ENCODE measurements around the gene LPP. TPM values are rescaled to one million over a fixed set of nuclear protein-coding genes. Genes with fewer than 3 reads are reported as not detected.

The LPP gene
- total and polyA plus RNA-seq, 4 donors = 7.2 to 50.3 (median 26.4) TPM

- H3K27me3 ChIP-seq (ENCODE audit: control insufficient read depth, insufficient read depth, low read length) = no peaks in the 10 kb centered on the region
- WGBS (ENCODE audit: insufficient coverage) = 93% methylated on average over 4 of the region's 5 CpGs
Measured at GRCh38 chr3:188908002-188908850, 754.3 kb downstream of the LPP start.

DNA sequence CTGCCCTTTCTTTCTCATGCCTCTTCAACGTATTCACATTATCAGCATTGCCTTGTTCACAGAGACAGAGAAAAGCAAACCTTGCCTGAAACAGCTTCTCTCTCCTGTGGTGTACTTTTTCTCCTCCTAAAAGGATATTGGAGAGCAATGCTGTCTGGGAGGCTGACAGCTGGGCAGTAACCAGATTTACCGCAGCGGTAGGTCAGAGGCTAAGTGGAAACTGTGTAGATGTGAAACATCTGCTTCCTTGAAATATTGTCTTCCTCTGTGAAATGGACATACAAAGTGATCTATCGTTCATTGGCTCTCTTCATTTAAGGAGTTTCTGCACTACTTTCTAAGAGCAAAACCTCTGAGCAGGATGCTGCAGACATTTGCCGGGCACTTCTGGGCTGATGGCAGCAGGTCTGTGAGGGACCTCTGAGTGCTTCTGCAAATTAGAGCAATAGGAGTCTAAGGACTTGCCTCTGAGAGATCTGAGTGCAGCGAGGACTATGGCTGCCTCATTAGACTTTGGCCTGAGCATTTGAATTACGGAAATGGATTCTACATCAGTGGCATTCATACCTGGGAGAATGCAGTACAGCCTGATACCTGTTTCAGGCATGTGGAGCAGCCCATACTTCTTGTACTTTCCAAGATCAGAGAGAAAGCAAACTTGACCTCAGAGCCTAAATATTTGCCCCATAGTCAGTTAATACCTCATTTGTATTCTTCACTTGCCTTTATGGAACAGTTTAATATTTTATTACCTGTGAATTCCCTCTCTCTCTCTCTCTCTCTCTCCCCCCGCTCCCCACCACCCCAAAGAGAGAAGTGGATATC is 757.3 kb downstream of the LPP start:
- H3K9me3 ChIP-seq (ENCODE audit: control insufficient read depth, insufficient read depth, low read length) = no peaks in the 10 kb centered on the region
- peak in 2 of 6 donors; percentile 51 to 52 for DNase-seq (ENCODE audit: low read depth in 4 of 6, low spot score in 6 of 6)
- 81% methylated on average over 4 of the region's 8 CpGs for WGBS (ENCODE audit: insufficient coverage)
- no peak overlapping the region for H3K27ac ChIP-seq (ENCODE audit: low read depth, low read length)
- H3K27me3 ChIP-seq (ENCODE audit: control insufficient read depth, insufficient read depth, low read length) = no peaks in the 10 kb centered on the region
- H3K36me3 ChIP-seq (ENCODE audit: control insufficient read depth, insufficient read depth, low read length) = no peaks in the 10 kb centered on the region
- H3K4me1 ChIP-seq (ENCODE audit: control insufficient read depth, insufficient read depth, low read length) = peaks cover 11% of the 10 kb centered on the region
- no peak overlapping the region for H3K4me3 ChIP-seq (ENCODE audit: low read depth, low read length)

More at GRCh38 chr3:188908002-188908850, 754.3 kb downstream of the LPP start:
- DNase-seq (ENCODE audit: low read depth in 4 of 6, low spot score in 6 of 6) = no peak
- Histone ChIP-seq H3K36me3 (ENCODE audit: control insufficient read depth, insufficient read depth, low read length) (no peaks in the 10 kb centered on the region), H3K27ac (ENCODE audit: low read depth, low read length) (no peak overlapping the region), H3K4me3 (ENCODE audit: low read depth, low read length) (no peak overlapping the region), H3K9me3 (ENCODE audit: control insufficient read depth, insufficient read depth, low read length) (no peaks in the 10 kb centered on the region), H3K4me1 (ENCODE audit: control insufficient read depth, insufficient read depth, low read length) (peaks cover 15% of the 10 kb centered on the region)

GRCh38 chr3:188913084-188913483 is 759.1 kb downstream of the LPP start:
- Histone ChIP-seq H3K27me3 (ENCODE audit: control insufficient read depth, insufficient read depth, low read length) (peaks cover 2% of the 10 kb centered on the region), H3K4me3 (ENCODE audit: low read depth, low read length) (no peak overlapping the region), H3K9me3 (ENCODE audit: control insufficient read depth, insufficient read depth, low read length) (no peaks in the 10 kb centered on the region), H3K27ac (ENCODE audit: low read depth, low read length) (no peak overlapping the region), H3K36me3 (ENCODE audit: control insufficient read depth, insufficient read depth, low read length) (no peaks in the 10 kb centered on the region), H3K4me1 (ENCODE audit: control insufficient read depth, insufficient read depth, low read length) (peaks cover 6% of the 10 kb centered on the region)
- DNase-seq (ENCODE audit: low read depth in 4 of 6, low spot score in 6 of 6) = no peak
- 100% methylated on average over 1 of the region's 2 CpGs for WGBS (ENCODE audit: insufficient coverage)

- H3K27ac ChIP-seq (ENCODE audit: low read depth, low read length) = no peak overlapping the region
- no peak for DNase-seq (ENCODE audit: low read depth in 4 of 6, low spot score in 6 of 6)
- peaks cover 2% of the 10 kb centered on the region for H3K27me3 ChIP-seq (ENCODE audit: control insufficient read depth, insufficient read depth, low read length)
- H3K4me3 ChIP-seq (ENCODE audit: low read depth, low read length) = no peak overlapping the region
- no peaks in the 10 kb centered on the region for H3K9me3 ChIP-seq (ENCODE audit: control insufficient read depth, insufficient read depth, low read length)
- no CpG with 5 or more reads among the region's 2 CpGs for WGBS (ENCODE audit: insufficient coverage)
- peaks cover 6% of the 10 kb centered on the region for H3K4me1 ChIP-seq (ENCODE audit: control insufficient read depth, insufficient read depth, low read length)
- no peaks in the 10 kb centered on the region for H3K36me3 ChIP-seq (ENCODE audit: control insufficient read depth, insufficient read depth, low read length)
Measured at GRCh38 chr3:188914552-188914951, 760.6 kb downstream of the LPP start.

DNA sequence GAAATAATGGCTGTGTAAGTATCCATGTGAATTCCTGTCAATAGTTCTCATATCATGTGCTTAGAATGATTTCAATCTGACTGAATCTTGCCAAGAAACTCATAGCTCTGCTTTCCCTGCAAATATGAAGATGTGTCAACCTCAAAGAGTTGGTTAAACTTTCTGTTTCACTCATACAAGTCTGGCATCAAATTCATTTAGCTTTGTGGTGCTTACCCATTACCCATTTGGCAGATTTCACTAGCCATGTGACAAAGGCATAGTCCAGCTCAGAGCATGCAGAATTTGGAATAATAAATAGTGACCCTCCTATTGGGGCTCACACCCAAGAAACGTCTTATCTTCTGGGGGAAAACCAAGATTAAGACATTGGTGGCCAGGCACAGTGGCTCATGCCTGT is 761.2 kb downstream of the LPP start:
- WGBS (ENCODE audit: insufficient coverage) = 88% methylated on average over 1 of the region's 1 CpG
- peaks cover 2% of the 10 kb centered on the region for H3K27me3 ChIP-seq (ENCODE audit: control insufficient read depth, insufficient read depth, low read length)
- H3K27ac ChIP-seq (ENCODE audit: low read depth, low read length) = no peak overlapping the region
- H3K4me1 ChIP-seq (ENCODE audit: control insufficient read depth, insufficient read depth, low read length) = peaks cover 6% of the 10 kb centered on the region
- no peaks in the 10 kb centered on the region for H3K36me3 ChIP-seq (ENCODE audit: control insufficient read depth, insufficient read depth, low read length)
- no peak overlapping the region for H3K4me3 ChIP-seq (ENCODE audit: low read depth, low read length)
- no peak for DNase-seq (ENCODE audit: low read depth in 4 of 6, low spot score in 6 of 6)
- no peaks in the 10 kb centered on the region for H3K9me3 ChIP-seq (ENCODE audit: control insufficient read depth, insufficient read depth, low read length)

DNA sequence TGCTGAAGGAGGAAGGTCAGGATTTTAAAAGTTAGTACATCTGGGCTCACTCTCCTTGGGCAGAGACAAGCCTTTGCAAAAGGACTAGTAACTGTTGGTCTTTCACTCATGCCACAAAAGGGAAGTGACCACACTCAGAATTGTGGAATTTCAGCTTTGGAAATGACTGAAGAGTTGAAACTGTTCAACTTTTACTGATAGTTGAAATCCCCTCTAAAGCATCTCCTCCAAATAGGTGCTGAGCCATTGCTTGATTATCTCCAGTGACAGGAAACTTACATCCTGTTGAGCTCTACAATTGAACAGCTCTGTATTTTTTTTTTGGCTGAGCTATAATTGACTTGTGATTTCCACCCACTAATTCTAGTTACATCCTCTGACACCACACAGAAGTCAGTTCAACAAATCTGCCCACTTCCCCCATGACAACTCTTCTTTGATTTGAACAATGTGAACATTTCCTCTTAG is 763.0 kb downstream of the LPP start:
- H3K4me3 ChIP-seq (ENCODE audit: low read depth, low read length) = no peak overlapping the region
- peaks cover 2% of the 10 kb centered on the region for H3K27me3 ChIP-seq (ENCODE audit: control insufficient read depth, insufficient read depth, low read length)
- DNase-seq (ENCODE audit: low read depth in 4 of 6, low spot score in 6 of 6) = no peak
- no peaks in the 10 kb centered on the region for H3K4me1 ChIP-seq (ENCODE audit: control insufficient read depth, insufficient read depth, low read length)
- no peaks in the 10 kb centered on the region for H3K36me3 ChIP-seq (ENCODE audit: control insufficient read depth, insufficient read depth, low read length)
- H3K9me3 ChIP-seq (ENCODE audit: control insufficient read depth, insufficient read depth, low read length) = peaks cover 2% of the 10 kb centered on the region
- no peak overlapping the region for H3K27ac ChIP-seq (ENCODE audit: low read depth, low read length)

DNA sequence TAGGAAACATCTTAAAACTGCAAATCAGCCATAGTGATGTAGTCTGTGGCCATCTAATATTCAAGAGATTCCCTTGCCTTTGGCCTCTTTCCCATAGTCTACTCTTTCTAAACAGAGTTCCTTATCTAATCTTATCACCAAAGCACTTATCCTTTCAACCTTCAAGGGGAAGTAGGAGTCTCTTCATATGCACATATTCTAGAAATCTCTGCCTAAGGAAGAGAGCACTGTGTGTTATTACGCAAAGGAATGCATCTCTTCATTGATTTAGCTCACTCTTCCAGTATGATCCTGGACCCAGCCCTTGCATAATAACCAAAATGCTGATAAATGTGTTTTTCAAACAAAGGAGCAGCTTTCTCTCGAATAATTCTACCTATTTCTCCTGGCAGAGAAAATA is 764.1 kb downstream of the LPP start:
- H3K9me3 ChIP-seq (ENCODE audit: control insufficient read depth, insufficient read depth, low read length) = peaks cover 2% of the 10 kb centered on the region
- peaks cover 2% of the 10 kb centered on the region for H3K27me3 ChIP-seq (ENCODE audit: control insufficient read depth, insufficient read depth, low read length)
- no peak overlapping the region for H3K27ac ChIP-seq (ENCODE audit: low read depth, low read length)
- no peak for DNase-seq (ENCODE audit: low read depth in 4 of 6, low spot score in 6 of 6)
- H3K4me1 ChIP-seq (ENCODE audit: control insufficient read depth, insufficient read depth, low read length) = no peaks in the 10 kb centered on the region
- 100% methylated on average over 1 of the region's 2 CpGs for WGBS (ENCODE audit: insufficient coverage)
- H3K4me3 ChIP-seq (ENCODE audit: low read depth, low read length) = no peak overlapping the region
- no peaks in the 10 kb centered on the region for H3K36me3 ChIP-seq (ENCODE audit: control insufficient read depth, insufficient read depth, low read length)

DNA sequence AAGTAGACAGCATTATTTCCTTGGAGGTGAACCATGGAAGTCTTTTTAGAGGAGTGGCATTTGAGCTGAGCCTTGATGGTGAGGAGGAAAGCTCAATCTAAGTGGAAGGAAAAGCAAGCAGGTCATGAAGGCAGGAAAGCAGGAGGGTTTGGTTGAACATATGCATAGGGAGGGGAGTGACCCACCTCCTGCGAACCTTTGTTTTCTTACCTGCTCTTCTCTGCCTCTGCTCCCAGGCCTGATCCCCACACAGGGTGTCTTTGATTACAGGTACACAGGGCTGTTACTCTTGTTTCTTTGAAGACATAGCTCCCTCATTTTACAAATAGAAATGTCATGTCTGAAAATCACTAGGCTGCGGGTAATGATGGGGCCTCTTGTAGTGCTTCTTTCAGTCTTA is 769.7 kb downstream of the LPP start:
- Histone ChIP-seq H3K4me1 (ENCODE audit: control insufficient read depth, insufficient read depth, low read length) (no peaks in the 10 kb centered on the region), H3K27ac (ENCODE audit: low read depth, low read length) (no peak overlapping the region), H3K9me3 (ENCODE audit: control insufficient read depth, insufficient read depth, low read length) (peaks cover 2% of the 10 kb centered on the region), H3K27me3 (ENCODE audit: control insufficient read depth, insufficient read depth, low read length) (no peaks in the 10 kb centered on the region), H3K4me3 (ENCODE audit: low read depth, low read length) (no peak overlapping the region), H3K36me3 (ENCODE audit: control insufficient read depth, insufficient read depth, low read length) (no peaks in the 10 kb centered on the region)
- no CpG with 5 or more reads among the region's 2 CpGs for WGBS (ENCODE audit: insufficient coverage)
- DNase-seq (ENCODE audit: low read depth in 4 of 6, low spot score in 6 of 6) = no peak

- DNase-seq (ENCODE audit: low read depth in 4 of 6, low spot score in 6 of 6) = peak in 1 of 6 donors; percentile 86
- 100% methylated on average over 7 of the region's 12 CpGs for WGBS (ENCODE audit: insufficient coverage)
- Histone ChIP-seq H3K36me3 (ENCODE audit: control insufficient read depth, insufficient read depth, low read length) (no peaks in the 10 kb centered on the region), H3K4me1 (ENCODE audit: control insufficient read depth, insufficient read depth, low read length) (peaks cover 10% of the 10 kb centered on the region), H3K4me3 (ENCODE audit: low read depth, low read length) (no peak overlapping the region), H3K9me3 (ENCODE audit: control insufficient read depth, insufficient read depth, low read length) (peaks cover under 1% of the 10 kb centered on the region), H3K27me3 (ENCODE audit: control insufficient read depth, insufficient read depth, low read length) (no peaks in the 10 kb centered on the region), H3K27ac (ENCODE audit: low read depth, low read length) (no peak overlapping the region)
Measured at GRCh38 chr3:188925376-188925775, 771.4 kb downstream of the LPP start.
